ENCODE measurements around the gene COL27A1. TPM values are rescaled to one million over a fixed set of nuclear protein-coding genes. Genes with fewer than 3 reads are reported as not detected.

The COL27A1 gene
- polyA plus RNA-seq, 1 of the 3 experiments (the other 2 are of a cell fraction) = 8.7 TPM

GRCh38 chr9:114200721-114201300, 45.5 kb downstream of the COL27A1 start:
- Histone ChIP-seq H3K9me2 (no peaks in the 10 kb centered on the region), H2AFZ (ENCODE audit: low read depth) (no peak overlapping the region), H3K36me3 (replicated peaks in 1 of 2; ENCODE audit: control insufficient read depth in 1 of 2, insufficient read depth in 2 of 2, low read length in 1 of 2) (no peaks in the 10 kb centered on the region), H4K20me1 (ENCODE audit: insufficient read depth) (no peaks in the 10 kb centered on the region), H3K9ac (no peak overlapping the region), H3F3A (replicated peaks; ENCODE audit: insufficient read depth) (no peaks in the 10 kb centered on the region), H3K27ac (ENCODE audit: low read depth in 2 of 2, low read length in 1 of 2) (no peak overlapping the region), H3K79me2 (ENCODE audit: insufficient read depth) (no peaks in the 10 kb centered on the region), H3K9me3 (no peaks in the 10 kb centered on the region), H3K4me2 (no peak overlapping the region), H3K27me3 (ENCODE audit: insufficient read depth) (no peaks in the 10 kb centered on the region), H3K4me3 (ENCODE audit: low read depth in 2 of 2, low read length in 1 of 2) (no peak overlapping the region), H3K4me1 (ENCODE audit: control insufficient read depth in 1 of 2, insufficient read depth in 2 of 2, low read depth in 1 of 2, low read length in 1 of 2) (no peaks in the 10 kb centered on the region; a peak in 1 of 4 replicates)
- ChIA-PET CTCF (interaction anchor here (0.8 to 1.3 kb wide), 3 partner anchors 38 to 90 kb away, joined by 3 to 4 read pairs (median 3); no protein-coding TSS in a partner anchor), POLR2A (no interaction called here)
- no peak for DNase-seq
- TF ChIP-seq FOXM1 (IDR thresholded peaks at IDR 0.05; ENCODE audit: low read depth) (no peak), RXRA (IDR thresholded peaks at IDR 0.05; ENCODE audit: borderline replicate concordance, low read depth) (no peak), JUND (IDR thresholded peaks at IDR 0.05) (no peak), SMC3 (IDR thresholded peaks at IDR 0.05; ENCODE audit: low read depth, low read length) (no peak), NFIC (IDR thresholded peaks at IDR 0.05; ENCODE audit: borderline replicate concordance) (no peak), TCF12 (IDR thresholded peaks at IDR 0.05) (no peak), POLR2AphosphoS5 (IDR thresholded peaks at IDR 0.05; ENCODE audit: low read depth, low read length) (no peak), CHD2 (IDR thresholded peaks at IDR 0.05; ENCODE audit: low read length, partially characterized antibody) (no peak), REST (IDR thresholded peaks at IDR 0.05; ENCODE audit: low read depth, low read length) (no peak), TEAD4 (IDR thresholded peaks at IDR 0.05; ENCODE audit: borderline replicate concordance, insufficient read depth) (no peak), GATA2 (CRISPR knock-in tag; IDR thresholded peaks at IDR 0.05) (no peak), GABPA (IDR thresholded peaks at IDR 0.05; ENCODE audit: low read depth) (no peak), FOXJ3 (CRISPR knock-in tag; IDR thresholded peaks at IDR 0.05) (no peak), MEF2A (IDR thresholded peaks at IDR 0.05; ENCODE audit: borderline replicate concordance, low read depth) (no peak), IRF3 (IDR thresholded peaks at IDR 0.05; ENCODE audit: low read depth, low read length) (no peak), TAF1 (IDR thresholded peaks at IDR 0.05; ENCODE audit: borderline replicate concordance, low read depth, low read length) (no peak), PBX3 (IDR thresholded peaks at IDR 0.05) (no peak)
- TF ChIP-seq, protein P1, sequence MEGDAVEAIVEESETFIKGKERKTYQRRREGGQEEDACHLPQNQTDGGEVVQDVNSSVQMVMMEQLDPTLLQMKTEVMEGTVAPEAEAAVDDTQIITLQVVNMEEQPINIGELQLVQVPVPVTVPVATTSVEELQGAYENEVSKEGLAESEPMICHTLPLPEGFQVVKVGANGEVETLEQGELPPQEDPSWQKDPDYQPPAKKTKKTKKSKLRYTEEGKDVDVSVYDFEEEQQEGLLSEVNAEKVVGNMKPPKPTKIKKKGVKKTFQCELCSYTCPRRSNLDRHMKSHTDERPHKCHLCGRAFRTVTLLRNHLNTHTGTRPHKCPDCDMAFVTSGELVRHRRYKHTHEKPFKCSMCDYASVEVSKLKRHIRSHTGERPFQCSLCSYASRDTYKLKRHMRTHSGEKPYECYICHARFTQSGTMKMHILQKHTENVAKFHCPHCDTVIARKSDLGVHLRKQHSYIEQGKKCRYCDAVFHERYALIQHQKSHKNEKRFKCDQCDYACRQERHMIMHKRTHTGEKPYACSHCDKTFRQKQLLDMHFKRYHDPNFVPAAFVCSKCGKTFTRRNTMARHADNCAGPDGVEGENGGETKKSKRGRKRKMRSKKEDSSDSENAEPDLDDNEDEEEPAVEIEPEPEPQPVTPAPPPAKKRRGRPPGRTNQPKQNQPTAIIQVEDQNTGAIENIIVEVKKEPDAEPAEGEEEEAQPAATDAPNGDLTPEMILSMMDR (IDR thresholded peaks at IDR 0.05) = no peak
- 91% methylated on average over 14 of the region's 17 CpGs for WGBS (ENCODE audit: low lambda C conversion rate)
